GM18526 (cell line): ENCODE results near the gene ASB8.

Experiments
- POLR2A ChIP-seq: IDR thresholded peaks from 3 replicates; pipeline ENCODE4 v1.6.1; 2011; ENCODE audit not compliant: insufficient read length; ENCODE audit errors: extremely low read depth

ASB8 gene

GRCh38 chr12:48187916-48188695, 30.8 kb upstream of the ASB8 start:
- no peak for TF ChIP-seq POLR2A

- TF ChIP-seq POLR2A, result no peak
Measured at GRCh38 chr12:48185181-48185919, 28.0 kb upstream of the ASB8 start.

GRCh38 chr12:48184549-48184922, 27.2 kb upstream of the ASB8 start:
- TF ChIP-seq POLR2A, result no peak

GRCh38 chr12:48183876-48184548, 26.7 kb upstream of the ASB8 start:
- no peak for TF ChIP-seq POLR2A

- no peak for TF ChIP-seq POLR2A
Measured at GRCh38 chr12:48183091-48183875, 26.0 kb upstream of the ASB8 start, which contains the start of gene CCDC184. TSS of gene CCDC184 (plus strand) at chr12:48183644. CDS start at chr12:48184123, 479 bp downstream.

GRCh38 chr12:48182631-48183030, 25.3 kb upstream of the ASB8 start:
- TF ChIP-seq POLR2A, result no peak

GRCh38 chr12:48180857-48181495, 23.7 kb upstream of the ASB8 start:
- TF ChIP-seq POLR2A, result no peak

GRCh38 chr12:48180424-48180823, 23.1 kb upstream of the ASB8 start:
- TF ChIP-seq POLR2A, result no peak

- no peak for TF ChIP-seq POLR2A
Measured at GRCh38 chr12:48179466-48179865, 22.2 kb upstream of the ASB8 start.

GRCh38 chr12:48177982-48178381, 20.7 kb upstream of the ASB8 start:
- TF ChIP-seq POLR2A, result no peak

- TF ChIP-seq POLR2A, result no peak
Measured at GRCh38 chr12:48176417-48176751, 19.1 kb upstream of the ASB8 start.

GRCh38 chr12:48175613-48176416, 18.5 kb upstream of the ASB8 start:
- no peak for TF ChIP-seq POLR2A

- no peak for TF ChIP-seq POLR2A
Measured at GRCh38 chr12:48169011-48169410, 11.7 kb upstream of the ASB8 start.
